Middle frontal gyrus (tissue), 1 donor: Measurements from ENCODE around the gene FBP2.

Experiments
- DNase-seq: peaks from one replicate; pipeline ENCODE4 v3.0.0-alpha.2; 2015; ENCODE audit warnings: low spot score; ENCODE audit errors: extremely low spot score

FBP2 gene

DNA sequence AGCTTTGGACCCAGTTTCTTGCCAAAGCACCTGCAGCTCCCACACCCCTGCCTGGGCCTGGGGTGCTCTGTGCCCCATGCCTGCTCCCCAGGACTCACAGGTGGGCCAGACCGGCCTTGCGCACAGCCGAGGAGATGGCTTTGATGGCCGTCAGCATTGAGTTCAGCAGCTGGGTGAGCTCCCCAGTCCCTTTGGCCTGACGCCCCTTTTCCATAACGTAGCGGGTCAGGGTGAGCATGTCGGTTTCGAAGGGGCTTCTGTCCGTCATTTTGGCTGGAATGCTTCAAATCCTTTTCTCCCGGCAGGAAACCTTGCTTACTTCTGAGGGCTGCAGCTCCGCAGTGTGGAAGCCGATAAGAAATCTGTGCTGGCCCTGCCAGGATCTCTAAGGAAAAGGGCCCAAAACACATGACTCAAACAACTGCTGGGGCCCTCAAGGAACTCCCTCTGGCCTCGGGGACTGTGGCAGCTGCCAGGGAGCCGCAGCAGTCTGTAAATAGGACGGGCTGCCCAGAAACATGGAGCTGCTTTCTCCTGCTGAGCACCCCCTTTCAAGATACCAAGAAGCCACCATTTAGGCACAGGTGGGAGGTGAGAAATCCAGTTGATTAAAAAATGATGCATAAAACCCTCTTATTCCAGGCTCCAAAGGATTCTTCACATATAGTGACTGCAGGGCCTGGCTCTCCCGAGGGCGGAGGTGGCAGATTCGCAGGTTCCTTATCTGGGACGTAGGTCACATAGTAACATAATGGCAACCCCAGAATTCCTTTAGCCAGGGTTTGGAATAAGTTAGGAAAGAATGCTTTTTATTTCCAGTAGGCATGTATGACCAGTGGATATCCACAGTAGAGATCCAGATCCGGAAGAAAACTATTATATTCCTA lies at the start of gene FBP2:
TSS of gene FBP2 (minus strand) at position 366 of the 887 bp plus-strand sequence. CDS start at position 268, 98 bp downstream.
- DNase-seq = no peak

- no peak for DNase-seq
Observed at GRCh38 chr9:94643176-94643575, 49.6 kb upstream of the FBP2 start.

GRCh38 chr9:94642501-94642900 lies 48.9 kb upstream of the FBP2 start:
- DNase-seq = no peak

GRCh38 chr9:94639999-94640376 lies 46.4 kb upstream of the FBP2 start:
- no peak for DNase-seq

- no peak for DNase-seq
Observed at GRCh38 chr9:94639061-94639998, 45.7 kb upstream of the FBP2 start, which contains the start of gene FBP1. Gene FBP1, minus strand, starts transcription at chr9:94639518. Its CDS starts 208 bp downstream, at chr9:94639310.

DNA sequence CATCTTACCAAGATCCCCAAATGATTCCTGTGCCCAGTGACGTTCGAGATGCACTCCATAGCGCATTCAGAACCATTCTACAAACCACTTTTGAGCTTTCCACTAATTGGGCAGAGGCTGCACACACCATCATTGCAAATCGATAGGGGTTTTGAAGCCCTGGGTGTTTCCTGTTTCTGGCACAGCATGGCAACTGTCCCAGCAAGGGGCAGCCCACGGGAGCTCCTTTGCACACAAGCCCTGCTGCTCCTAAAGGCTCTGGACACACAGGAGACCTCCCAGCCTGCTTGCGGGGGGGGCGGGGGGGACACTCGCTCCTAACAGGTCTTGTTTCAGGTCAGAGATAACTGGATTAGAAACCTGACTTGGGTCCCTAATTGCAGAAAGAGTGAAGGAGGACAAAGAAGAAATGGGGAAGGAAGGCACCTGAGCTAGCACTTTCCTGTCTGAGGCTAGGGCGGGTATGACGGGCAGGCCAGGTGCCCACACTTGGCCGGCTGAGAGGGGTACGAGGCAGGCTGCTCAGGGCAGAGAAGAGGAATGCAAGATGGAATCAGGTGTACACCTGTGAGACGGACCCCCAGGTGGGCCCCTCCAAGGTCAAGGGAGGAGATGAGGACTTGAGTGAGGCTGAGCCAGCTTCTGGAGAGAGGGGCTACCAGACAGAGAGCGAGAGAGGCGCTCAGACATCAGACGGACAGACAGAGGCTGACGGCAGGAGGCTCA lies 44.9 kb upstream of the FBP2 start:
- DNase-seq = no peak

GRCh38 chr9:94632737-94633136 lies 39.1 kb upstream of the FBP2 start:
- DNase-seq = no peak

DNA sequence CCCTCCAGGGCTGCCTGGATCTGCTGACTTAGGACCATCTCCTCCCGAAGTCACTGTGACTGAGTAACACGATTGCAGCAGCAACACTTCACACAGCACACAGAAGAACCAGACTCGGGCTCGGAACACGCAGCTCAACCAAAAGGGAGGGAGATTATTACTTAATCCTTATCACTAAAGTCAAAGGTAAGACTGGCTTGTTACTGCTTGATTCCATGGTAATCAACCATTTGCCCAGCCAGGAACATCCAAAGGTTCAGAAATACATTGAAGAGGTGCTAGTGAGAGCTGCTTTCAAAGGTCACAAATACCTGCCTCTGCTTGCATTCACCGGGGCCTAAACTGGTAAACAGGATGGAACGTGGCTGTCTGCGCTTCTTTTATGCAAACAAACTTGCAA lies 38.0 kb upstream of the FBP2 start:
- no peak for DNase-seq

GRCh38 chr9:94630833-94631232 lies 37.2 kb upstream of the FBP2 start:
- no peak for DNase-seq

- DNase-seq = no peak
Observed at GRCh38 chr9:94630281-94630680, 36.7 kb upstream of the FBP2 start.

GRCh38 chr9:94627287-94627686 lies 33.7 kb upstream of the FBP2 start:
- no peak for DNase-seq

DNA sequence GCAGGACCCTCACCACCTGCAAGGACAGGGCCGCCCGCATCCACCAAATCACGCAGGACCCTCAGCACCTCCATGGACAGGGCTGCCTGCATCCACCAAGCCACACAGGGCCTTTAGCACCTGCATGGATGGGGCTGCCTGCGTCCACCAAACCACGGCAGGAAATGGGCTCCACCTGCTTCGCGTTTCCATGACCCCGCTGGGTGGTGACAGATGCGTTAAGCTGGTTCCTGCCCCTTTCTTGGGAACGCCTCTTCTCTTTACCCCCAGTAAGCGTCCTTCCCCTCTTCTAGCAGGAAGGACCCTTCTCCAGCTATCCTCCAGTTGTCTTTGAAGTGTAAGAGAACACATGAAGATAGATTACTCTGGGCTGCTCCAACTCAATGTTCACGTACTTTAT lies 32.2 kb upstream of the FBP2 start:
- no peak for DNase-seq

DNA sequence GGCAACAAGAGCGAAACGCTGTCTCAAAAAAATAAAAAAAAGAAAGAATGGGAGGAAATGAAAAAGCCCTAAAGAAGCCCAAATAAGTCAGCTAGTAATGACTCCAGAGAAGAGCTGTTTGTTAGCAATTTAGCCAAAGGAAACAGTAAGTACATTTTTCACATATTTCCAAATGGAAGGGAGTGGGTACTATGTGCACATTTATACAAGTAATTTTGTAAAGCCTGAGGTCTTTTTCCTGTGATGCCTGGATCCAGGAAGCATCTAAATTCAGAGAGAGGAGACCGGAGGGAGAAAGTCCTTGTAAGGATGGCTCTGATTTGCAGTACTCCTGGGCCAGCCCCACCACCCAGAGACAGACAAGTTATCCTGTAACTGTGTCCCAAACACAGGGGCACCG lies 31.0 kb upstream of the FBP2 start:
- DNase-seq = no peak

DNA sequence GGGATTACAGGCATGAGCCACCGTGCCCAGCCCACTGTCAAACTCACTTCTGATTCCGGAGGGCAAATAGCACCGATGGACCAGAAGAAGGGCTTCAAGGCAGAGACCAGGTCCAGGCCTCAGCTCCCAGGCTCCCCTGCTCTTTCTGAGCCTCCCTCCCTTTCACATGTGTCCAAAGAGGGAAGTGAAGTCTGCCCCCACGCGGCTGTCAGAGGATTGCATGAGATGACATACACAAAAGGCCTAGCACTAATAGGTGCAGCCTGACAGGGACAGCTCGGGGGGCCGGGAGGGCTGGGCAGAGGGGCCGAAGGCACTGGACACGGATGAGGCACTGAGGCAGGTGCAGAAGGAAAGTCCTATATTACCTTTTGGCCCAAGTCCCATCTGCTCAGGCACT lies 29.6 kb upstream of the FBP2 start:
- no peak for DNase-seq

- no peak for DNase-seq
Observed at GRCh38 chr9:94622087-94622800, 28.6 kb upstream of the FBP2 start.

GRCh38 chr9:94619026-94619425 lies 25.4 kb upstream of the FBP2 start:
- DNase-seq = no peak

- DNase-seq = no peak
Observed at GRCh38 chr9:94613003-94613402, 19.4 kb upstream of the FBP2 start.

- no peak for DNase-seq
Observed at GRCh38 chr9:94612071-94612470, 18.4 kb upstream of the FBP2 start.

DNA sequence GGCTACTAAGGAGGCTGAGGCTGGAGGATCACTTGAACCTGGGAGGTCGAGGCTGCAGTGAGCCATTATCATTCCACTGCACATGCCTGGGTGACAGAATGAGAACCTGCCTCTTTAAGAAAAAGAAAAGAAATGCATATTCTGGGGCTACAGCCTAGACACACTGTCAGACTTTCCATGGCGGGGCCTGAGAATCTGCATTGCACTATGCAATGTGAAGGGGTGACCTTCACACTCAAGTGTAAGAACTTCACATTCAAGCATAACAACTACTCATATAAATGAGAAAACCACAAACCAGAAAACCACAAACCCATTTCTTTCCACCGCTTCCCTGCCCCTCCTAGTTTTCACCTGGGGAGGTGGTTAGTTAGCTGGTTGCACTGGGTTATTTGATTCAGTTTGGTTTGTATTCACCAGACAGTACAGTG lies 18.0 kb upstream of the FBP2 start:
- DNase-seq = no peak

DNA sequence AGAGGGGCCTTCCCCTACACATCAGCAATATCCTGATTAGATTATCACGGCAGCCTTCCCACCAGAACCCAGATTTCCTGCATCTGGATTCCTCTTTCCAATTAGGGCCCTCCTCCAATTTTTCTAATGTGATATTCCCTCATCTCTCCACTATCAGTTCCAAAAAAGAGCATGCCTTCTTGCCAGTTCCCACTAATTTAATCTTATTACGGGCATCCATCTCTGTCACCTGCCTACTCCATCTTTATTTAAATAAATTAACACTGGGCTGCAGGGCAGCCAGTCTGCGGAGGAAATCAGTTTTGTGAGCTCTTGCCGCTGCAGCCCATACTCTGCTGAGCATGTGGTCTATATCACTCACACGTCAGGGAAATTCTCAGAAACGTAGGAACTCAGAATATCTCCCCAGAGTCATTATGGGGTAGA lies 16.6 kb upstream of the FBP2 start:
- DNase-seq = no peak

GRCh38 chr9:94607423-94607691 lies 13.7 kb upstream of the FBP2 start:
- no peak for DNase-seq
